Endothelial cell of hepatic sinusoid (primary cell): ENCODE data around the gene IL17F.

Experiments
- in situ Hi-C: cut with HindIII; loops from 2 replicates; pipeline ENCODE4 v1.10.0; 2017; ENCODE audit warnings: low sequenced_read_pairs

IL17F gene

GRCh38 chr6:52251113-52251512, 6.8 kb upstream of the IL17F start:
- in situ Hi-C loops, result no loop called here

- in situ Hi-C loops, result no loop called here
Measured at GRCh38 chr6:52249078-52249477, 4.8 kb upstream of the IL17F start.

GRCh38 chr6:52245425-52245824, 1.1 kb upstream of the IL17F start:
- in situ Hi-C loops, result no loop called here

- in situ Hi-C loops, result no loop called here
Measured at GRCh38 chr6:52243282-52243893, 912 bp downstream of the IL17F start.

- in situ Hi-C loops, result no loop called here
Measured at GRCh38 chr6:52241819-52242218, 2.5 kb downstream of the IL17F start.

GRCh38 chr6:52233975-52234823, 10.1 kb downstream of the IL17F start:
- in situ Hi-C loops, result no loop called here

GRCh38 chr6:52233005-52233404, 11.3 kb downstream of the IL17F start:
- in situ Hi-C loops, result no loop called here

GRCh38 chr6:52231406-52232127, 12.7 kb downstream of the IL17F start:
- in situ Hi-C loops, result no loop called here

GRCh38 chr6:52230685-52231084, 13.6 kb downstream of the IL17F start:
- in situ Hi-C loops, result no loop called here

GRCh38 chr6:52227495-52227894, 16.8 kb downstream of the IL17F start:
- in situ Hi-C loops, result loop anchor here (5.0 kb wide), 1 partner anchor 35 kb away; no protein-coding TSS in a partner anchor

GRCh38 chr6:52221302-52221701, 23.0 kb downstream of the IL17F start:
- in situ Hi-C loops, result no loop called here

- in situ Hi-C loops, result no loop called here
Measured at GRCh38 chr6:52217761-52218160, 26.5 kb downstream of the IL17F start.

GRCh38 chr6:52216932-52217575, 27.2 kb downstream of the IL17F start:
- in situ Hi-C loops, result no loop called here

- in situ Hi-C loops, result no loop called here
Measured at GRCh38 chr6:52215787-52216186, 28.5 kb downstream of the IL17F start.

- in situ Hi-C loops, result no loop called here
Measured at GRCh38 chr6:52213127-52213526, 31.2 kb downstream of the IL17F start.

- in situ Hi-C loops, result no loop called here
Measured at GRCh38 chr6:52210227-52210626, 34.1 kb downstream of the IL17F start.

- in situ Hi-C loops, result no loop called here
Measured at GRCh38 chr6:52209770-52210169, 34.5 kb downstream of the IL17F start.

GRCh38 chr6:52208612-52209011, 35.7 kb downstream of the IL17F start:
- in situ Hi-C loops, result no loop called here

- in situ Hi-C loops, result no loop called here
Measured at GRCh38 chr6:52207066-52207465, 37.2 kb downstream of the IL17F start.

- in situ Hi-C loops, result no loop called here
Measured at GRCh38 chr6:52201493-52201892, 42.8 kb downstream of the IL17F start.

- in situ Hi-C loops, result no loop called here
Measured at GRCh38 chr6:52201046-52201445, 43.3 kb downstream of the IL17F start.
